IPS DF 4.7 (cell line): ENCODE measurements around the gene CAGE1.

Experiments used
- DNase-seq: peaks from one replicate; pipeline ENCODE4 v3.0.0-alpha.2; 2013; ENCODE audit warnings: low spot score; ENCODE audit errors: extremely low read depth

The CAGE1 gene

DNA sequence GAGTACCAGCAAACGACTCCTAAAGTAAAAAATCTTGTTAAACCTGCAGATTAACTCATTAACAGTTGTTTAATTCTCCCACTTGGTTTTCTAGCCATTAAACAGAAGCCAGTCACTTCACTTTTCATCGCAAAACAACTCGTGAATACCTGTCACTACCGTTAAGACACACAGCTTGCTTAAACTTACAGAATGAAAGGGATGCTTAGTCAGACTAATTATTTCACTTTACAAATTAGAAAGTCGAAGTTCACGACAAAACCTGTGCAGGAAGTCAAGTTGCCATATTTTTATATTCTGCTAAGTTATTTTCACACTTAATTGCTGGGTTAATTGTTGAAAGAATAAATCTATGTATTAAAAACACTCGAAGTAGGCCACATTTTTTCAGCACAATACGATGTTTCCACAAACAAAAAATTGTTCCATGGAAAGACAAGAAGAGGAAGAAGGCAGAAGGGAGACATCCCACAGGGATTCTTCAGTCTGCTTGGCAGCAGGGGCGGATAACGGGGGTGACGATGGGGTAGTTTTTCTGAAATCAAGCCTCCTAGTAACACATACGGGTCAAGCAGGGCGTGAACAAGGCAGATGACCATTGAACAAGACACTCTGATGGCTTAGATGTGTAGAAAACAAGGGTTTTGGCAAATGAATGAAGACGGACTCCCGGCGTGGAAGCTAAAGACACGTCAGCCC lies 77.5 kb downstream of the CAGE1 start:
- DNase-seq = no peak

DNA sequence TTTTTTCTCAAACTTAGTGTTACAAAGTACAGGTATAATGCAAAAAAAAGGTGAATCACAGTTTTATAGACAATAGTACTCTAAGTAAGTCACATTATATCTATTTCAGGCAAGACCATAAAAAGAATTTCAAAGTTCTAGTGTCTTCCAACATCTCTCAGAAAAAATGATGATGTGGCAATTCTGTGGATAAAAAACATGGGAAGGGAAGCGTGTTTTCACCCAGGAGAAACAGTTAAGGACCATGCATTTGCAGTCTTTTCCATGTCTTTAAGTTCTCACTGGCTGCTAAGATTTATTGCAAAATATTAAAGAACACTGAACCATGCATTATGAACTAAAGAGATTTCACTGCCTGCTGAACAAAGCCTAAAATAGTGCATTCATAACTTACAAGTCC lies 78.4 kb downstream of the CAGE1 start:
- no peak for DNase-seq

DNA sequence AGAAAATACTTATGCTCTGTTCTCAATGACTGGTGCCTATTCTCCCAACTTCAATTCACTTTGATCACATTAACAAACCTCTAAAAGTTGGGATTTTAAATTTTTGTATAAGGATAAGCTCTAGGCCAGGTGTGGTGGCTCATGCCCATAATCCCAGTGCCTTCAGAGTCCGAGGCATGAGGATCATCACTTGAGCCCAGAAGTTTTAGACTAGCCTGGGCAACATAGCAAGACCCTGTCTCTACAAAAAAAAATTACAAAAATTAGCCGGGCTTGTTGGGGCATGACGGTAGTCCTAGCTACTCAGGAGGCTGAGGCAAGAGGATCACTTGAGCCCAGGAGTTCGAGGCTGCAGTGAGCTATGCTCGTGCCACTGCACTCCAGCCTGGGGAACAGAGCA lies 80.5 kb downstream of the CAGE1 start:
- DNase-seq = no peak

DNA sequence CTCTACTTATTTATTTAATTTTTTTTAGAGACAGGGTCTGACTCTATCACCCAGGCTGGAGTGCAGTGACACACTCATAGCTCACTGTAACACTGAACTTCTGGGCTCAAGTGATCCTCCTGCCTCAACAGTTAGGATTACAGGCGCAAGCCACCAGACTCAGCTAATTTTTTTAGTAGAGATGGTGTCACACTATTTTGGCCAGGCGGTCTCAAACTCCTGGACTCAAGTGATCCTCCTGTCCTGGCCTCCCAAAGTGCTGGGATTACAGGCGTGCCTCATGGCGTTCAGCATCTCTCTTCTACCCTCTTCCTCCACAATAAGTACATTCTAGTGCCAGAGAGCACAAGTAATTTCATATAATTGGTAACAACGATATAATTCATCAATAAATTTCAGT lies 82.0 kb downstream of the CAGE1 start:
- DNase-seq = no peak

DNA sequence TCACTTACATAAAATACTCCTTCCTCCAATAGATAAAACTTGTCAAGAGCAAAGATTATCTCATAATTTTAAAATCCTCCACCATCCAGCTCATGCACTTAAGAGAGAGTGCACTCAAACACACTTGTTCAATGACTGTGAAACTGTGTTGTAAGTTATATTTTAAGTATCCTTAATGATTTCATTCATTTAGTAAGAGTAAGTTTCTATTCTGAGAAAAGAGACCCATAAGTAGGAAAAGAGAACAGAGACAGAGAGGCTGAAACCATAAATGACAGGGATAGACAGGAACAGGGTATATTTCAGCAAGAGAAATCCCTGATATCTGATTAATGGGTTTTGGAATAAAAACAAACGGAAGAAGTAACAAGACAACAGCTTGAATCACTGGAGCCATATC lies 84.7 kb downstream of the CAGE1 start:
- no peak for DNase-seq

DNA sequence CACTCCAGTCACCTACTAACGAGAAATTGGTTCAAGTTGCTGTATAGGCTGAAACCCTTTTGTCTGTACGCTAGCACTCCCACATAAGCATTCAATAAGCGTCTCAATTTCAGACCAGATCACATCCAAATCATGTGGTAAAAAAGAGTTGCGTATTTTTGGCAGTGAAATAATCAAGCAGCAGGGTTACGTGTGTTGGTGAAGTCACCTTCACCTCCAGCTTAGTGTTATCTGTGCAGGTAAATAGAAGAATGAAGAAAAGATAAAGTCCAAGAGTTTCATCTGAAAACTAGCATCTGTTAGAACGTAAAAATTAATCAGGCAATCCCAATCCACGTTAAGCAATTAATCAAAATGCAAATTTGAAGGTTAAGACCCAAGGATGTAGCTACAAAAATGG lies 87.8 kb downstream of the CAGE1 start:
- no peak for DNase-seq

DNA sequence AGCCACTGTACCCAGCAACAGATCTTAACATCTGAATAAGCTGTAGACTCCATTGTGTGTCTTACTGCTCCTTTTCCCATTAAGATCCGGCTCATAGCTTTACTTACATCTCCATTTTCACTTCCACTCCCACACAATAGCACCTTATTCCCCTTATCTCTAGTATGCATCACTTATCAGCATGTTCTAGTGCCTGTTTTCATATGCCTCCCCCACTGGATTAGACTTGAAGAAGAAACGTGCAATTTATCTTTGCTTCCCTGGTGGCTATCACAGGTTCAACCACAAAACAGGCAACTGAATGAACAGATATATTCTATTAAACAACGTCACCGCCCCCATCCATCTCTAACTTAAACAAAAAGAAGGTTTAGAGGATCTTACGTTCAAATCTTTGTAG lies 88.6 kb downstream of the CAGE1 start:
- DNase-seq = no peak

DNA sequence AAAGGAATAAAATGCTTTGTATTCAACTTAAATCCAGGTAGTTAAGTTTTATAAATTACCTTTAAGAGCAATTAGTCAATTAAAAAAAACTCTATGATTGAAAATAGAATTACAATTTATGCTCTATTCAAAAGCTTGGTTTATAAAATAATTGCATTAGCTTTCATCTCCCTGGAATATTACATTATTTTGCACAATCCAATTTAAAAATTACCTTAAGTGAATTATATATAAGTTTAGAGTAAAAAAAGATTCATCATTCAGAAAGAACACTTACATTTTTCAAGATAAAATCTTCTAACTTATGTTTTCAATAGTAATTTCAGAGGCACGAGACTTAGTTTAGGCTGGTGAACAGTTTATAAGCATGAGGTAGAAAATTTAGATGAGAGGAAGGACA lies 91.4 kb downstream of the CAGE1 start:
- no peak for DNase-seq

DNA sequence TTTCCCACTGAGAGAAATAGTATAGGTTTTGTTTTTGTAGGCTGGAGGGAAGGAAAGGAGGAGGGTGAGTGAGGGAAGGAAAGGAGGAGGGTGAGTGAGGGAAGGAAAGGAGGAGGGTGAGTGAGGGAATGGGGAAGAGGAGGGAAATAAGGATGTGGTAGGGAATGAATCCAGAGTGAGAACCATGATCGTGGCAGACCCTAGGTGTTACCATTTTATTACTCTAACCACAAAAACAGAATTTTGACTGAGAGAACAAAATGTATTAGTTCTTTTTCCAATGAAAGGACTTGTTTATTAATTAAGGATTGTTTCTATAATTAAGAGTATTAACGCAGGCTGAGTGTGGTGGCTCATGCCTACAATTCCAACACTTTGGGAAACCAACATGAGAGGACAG lies 92.9 kb downstream of the CAGE1 start:
- DNase-seq = no peak

DNA sequence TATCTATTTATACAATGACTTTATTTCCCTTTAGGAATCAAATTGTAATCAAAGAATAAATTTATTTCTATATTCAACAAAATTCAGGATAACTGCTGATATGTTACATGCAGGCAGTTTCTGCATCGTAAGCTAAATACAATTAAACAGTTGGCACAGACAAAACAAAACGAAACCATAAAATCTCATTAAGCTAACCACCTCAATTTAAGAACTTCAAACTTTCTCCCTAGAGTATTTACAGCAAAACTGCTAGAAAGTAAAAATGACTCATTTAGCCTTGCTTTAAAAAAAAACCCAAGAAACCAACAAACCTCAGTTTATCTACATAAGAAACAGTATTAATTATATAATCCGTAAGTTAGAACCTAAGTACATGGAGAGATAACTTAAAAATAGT lies 93.6 kb downstream of the CAGE1 start:
- no peak for DNase-seq

DNA sequence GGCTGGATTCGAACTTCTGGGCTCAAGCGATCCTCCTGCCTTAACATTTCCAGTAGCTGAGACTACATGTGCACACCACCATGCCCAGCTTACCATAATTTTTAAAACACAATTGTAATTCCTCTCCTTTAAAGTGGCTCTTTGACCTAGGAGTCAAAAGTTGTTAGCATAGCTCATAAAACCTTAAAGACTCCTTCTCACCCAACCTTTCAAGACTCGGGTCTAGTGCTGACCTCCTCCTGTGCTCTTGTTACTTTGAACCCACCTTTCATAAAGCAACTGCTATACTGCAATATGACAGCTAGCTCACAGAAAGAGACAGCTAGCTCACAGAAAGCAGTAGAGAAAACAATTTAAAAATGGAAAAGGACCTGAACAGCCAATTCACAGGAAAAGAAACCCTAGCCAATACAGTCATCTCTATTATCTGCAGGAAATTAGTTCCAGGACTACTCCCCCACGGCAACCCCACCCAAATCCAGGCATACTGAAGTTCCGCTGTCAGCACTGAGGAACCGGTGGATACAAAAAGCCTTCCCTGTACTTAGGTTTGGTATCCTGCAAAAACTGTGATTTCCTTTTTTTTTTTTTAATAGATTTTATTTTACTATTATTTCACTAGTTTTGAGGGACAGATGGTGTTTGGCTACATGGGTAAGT lies 96.8 kb downstream of the CAGE1 start:
- no peak for DNase-seq

DNA sequence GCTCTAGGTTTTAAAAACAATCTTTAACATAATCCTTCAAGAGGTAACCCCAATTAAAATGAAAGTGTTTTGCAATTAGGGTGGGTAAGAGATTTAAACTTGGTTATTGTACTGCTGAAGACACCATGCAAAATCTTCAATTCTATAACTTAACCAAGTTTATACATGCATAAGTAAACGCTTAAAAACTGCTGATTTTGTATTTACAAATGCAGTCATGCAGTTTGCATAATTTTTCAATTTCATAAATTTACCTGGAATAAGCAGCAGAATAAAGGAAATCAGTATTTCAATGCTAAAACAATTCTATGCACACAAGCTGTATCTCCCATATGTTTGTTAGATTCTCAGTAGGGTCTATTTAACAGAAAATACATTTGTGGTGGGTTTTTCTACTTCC lies 99.5 kb downstream of the CAGE1 start:
- DNase-seq = no peak

DNA sequence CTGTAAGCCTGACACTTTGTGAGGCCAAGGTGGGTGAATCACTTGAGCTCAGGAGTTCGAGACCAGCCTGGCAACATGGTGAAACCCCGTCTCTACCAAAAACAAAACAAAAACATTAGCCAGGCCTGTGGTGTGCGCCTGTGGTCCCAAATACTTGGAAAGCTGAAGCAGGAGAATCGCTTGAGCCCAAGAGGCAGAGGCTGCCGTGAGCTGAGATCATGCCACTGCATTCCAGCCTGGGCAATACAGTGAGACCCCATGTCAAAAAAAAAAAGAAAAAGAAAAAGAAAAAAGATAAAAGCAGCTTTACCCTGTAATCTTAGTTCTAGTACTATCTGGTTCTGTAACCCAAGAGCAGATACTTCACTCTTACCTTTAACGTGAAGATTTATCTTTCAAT lies 104.1 kb downstream of the CAGE1 start:
- no peak for DNase-seq

DNA sequence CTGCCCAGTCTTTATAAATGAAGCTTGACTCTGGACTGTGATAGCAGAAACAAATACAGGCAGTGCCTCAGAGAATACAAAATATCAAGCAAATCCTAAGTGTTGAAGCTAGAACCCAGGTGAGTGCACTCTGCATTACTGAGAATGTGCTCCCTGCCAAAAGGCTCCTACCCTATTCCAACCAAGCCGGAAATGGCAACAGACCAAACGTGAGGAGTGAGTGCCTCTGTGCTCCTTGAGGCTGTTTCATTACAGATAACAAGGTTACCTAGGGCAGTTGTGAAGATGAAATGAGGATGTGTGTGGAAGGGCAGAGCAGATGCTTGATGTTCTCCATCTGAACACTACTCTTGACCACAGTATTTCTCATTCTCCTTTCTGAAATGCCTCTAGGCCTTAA lies 105.9 kb downstream of the CAGE1 start:
- no peak for DNase-seq

DNA sequence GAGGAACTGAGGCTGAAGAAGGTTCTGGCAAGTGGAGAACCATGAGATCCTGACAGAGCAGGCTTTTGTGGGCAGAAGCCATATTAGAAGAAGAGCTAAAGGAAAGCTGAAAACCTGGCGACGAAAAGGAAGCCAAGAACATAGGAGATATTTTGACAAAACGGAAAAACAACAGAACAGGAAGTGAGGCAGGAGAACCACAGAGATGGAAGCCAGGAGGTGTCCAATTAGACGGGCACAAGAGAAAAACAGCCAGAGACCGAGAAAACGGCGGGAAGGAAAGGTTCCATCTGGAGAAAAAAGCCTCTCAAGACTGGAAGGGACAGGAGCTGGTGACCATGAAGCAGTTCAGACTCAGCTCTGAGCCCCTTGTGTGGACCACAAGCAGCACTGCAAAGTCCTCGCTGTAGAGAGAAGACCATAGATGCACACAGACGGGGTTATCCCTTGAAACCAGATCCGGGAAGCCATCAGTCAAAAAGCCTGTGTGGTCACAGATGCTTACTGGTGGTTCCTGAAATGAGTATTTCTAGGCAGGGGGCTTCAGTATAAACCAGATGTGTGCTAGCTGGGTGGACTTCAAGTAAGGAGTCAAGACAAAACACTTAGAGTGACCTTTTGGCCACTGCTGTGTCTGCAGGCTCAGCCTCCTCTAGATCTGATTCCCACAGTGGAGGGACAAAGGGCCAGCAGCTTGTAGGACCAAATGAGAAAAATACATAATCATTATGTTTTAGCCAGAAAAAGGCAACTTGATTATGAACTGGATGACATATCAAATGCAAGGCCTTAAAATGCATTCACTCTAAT lies 107.2 kb downstream of the CAGE1 start:
- no peak for DNase-seq
